ENCODE data around the gene PSMD11. TPM values are rescaled to one million over a fixed set of nuclear protein-coding genes. Genes with fewer than 3 reads are reported as not detected.

The PSMD11 gene
- 73.8 and 79.6 TPM in 2 replicates for total RNA-seq

GRCh38 chr17:32444301-32445073 is at the start of gene PSMD11:
Gene PSMD11, plus strand, starts transcription at chr17:32444510. Its CDS starts 14 bp downstream, at chr17:32444524.

GRCh38 chr17:32486701-32487472 is 42.6 kb downstream of the PSMD11 start, which contains the start of gene CDK5R1:
Gene CDK5R1, plus strand, starts transcription at chr17:32486993. Its CDS starts 628 bp downstream, at chr17:32487621.

Other genes starting within 250 kb of the PSMD11 start
- gene RHBDL3, start 178.7 kb upstream of the PSMD11 start, total RNA-seq: under 0.01 TPM in 1 of 2 replicates, not detected in the other
- 14.0 and 18.7 TPM in 2 replicates for gene C17orf75, start 102.3 kb upstream of the PSMD11 start, total RNA-seq
- 96.6 and 100 TPM in 2 replicates for gene ZNF207, start 94.4 kb upstream of the PSMD11 start, total RNA-seq
- gene CDK5R1, start 42.5 kb downstream of the PSMD11 start, total RNA-seq: 0.58 and 0.89 TPM in 2 replicates